GM18526 (cell line): ENCODE measurements around the gene GAB2.

Source experiments
- POLR2A ChIP-seq: IDR thresholded peaks from 3 replicates; pipeline ENCODE4 v1.6.1; 2011; ENCODE audit not compliant: insufficient read length; ENCODE audit errors: extremely low read depth

GAB2 gene

DNA sequence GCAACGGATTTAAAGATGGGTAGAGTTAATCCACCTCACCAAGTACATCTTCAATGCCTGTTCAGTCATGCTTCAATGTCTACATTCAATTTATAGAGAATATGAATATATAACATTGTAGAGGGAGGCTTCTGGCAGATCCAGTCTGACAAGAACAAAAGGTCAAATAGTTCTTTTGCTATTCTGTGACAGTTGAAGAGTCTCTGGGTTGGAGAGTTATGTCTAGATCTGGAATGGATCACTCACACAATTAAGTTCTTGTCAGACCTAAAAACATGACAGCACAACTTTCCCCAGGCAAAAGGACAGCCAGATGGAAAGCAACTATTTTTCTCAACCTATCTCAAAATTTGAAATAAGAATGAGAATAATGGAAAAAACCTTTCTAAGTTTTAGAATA is 15.3 kb upstream of the GAB2 start:
- no peak for TF ChIP-seq POLR2A

- TF ChIP-seq POLR2A, result no peak
Observed at GRCh38 chr11:78432058-78432515, 14.5 kb upstream of the GAB2 start.

DNA sequence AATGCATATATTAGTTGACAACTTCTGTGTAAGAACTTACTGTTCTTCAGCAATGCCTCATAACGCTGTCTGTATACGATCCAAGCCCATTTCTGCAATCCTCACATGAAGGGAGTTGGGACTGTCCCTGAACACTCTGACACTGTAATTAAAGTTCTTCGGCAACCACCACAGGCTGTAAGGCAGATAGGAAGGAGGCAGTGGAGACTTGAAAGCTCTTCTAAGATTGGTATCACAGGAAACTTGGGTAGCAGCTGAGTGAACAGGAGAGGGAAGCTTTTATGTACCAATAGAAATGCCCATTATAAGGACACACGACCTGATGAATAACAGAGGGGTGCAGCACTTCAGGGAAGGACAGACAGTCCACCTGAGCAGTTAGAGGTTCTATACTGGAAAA is 12.0 kb upstream of the GAB2 start:
- no peak for TF ChIP-seq POLR2A

GRCh38 chr11:78429209-78429608 is 11.6 kb upstream of the GAB2 start:
- no peak for TF ChIP-seq POLR2A

DNA sequence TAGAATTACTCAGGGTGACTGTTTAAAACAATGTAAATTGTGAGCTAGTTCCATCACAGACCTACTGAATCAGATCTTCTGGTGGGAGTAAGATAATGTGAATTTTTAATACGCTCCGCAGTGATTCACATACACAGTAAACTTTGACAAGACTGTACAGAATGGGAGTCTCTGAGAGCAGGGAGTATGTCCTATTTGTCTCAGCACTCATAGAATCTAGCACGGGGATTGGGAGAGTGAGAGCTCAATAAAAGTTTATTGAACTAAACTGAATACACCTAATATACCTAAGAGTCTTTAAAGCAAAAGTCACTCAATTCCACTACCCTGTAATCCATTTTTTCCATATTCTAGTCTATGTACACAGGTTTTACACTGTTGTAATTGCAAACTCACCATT is 11.2 kb upstream of the GAB2 start:
- TF ChIP-seq POLR2A, result no peak

- TF ChIP-seq POLR2A, result no peak
Observed at GRCh38 chr11:78428266-78428636, 10.6 kb upstream of the GAB2 start.

DNA sequence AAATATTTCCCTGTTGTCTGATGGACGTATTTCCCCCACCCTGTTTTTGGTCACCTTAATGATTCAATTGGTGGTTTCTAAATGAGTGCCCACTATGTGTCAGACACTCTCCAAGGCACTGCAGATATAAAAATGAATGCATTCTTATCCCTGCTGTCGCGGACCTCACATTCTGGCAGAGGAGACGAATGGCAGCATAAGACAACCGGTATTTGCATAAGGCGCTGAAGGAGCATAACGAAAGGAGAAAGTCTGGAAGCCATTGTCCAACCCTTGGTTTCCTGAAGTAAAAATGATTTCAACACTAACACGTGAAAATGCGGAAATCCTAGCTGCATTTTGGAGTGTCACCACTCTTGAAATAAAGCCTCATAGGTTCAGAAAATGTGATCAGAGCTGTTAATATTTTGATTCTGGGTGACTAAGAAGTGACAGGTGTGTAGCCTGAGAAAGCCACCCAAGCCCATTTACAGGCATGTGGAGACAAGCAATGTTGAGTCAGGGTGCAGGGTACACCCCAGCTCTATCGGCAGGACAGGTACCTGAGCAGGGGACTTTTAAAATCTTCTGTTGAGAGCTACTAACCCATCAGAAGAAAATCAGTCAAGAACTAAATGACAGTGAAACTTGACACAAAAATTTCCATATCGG is 10.1 kb upstream of the GAB2 start:
- TF ChIP-seq POLR2A, result no peak

DNA sequence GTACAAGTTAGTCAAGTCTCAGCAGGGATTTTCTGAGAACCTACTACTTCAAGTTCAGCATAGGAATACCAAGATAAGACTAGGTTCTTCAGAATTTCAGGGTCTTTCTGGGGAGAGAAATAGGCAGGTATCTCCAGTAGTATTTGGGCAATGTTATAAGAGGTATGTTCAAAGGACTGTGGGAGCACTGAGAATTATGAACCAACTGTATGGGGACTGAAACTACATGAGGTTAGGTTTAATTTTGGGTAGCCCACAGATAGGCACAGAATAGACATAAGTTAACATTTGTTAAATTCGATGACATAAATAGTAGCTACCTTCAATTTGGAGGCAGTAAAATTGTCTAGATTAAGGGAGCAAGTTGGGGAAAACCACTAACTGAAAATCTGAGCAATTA is 9.2 kb upstream of the GAB2 start:
- TF ChIP-seq POLR2A, result no peak

GRCh38 chr11:78425399-78426070 is 7.9 kb upstream of the GAB2 start:
- TF ChIP-seq POLR2A, result no peak

DNA sequence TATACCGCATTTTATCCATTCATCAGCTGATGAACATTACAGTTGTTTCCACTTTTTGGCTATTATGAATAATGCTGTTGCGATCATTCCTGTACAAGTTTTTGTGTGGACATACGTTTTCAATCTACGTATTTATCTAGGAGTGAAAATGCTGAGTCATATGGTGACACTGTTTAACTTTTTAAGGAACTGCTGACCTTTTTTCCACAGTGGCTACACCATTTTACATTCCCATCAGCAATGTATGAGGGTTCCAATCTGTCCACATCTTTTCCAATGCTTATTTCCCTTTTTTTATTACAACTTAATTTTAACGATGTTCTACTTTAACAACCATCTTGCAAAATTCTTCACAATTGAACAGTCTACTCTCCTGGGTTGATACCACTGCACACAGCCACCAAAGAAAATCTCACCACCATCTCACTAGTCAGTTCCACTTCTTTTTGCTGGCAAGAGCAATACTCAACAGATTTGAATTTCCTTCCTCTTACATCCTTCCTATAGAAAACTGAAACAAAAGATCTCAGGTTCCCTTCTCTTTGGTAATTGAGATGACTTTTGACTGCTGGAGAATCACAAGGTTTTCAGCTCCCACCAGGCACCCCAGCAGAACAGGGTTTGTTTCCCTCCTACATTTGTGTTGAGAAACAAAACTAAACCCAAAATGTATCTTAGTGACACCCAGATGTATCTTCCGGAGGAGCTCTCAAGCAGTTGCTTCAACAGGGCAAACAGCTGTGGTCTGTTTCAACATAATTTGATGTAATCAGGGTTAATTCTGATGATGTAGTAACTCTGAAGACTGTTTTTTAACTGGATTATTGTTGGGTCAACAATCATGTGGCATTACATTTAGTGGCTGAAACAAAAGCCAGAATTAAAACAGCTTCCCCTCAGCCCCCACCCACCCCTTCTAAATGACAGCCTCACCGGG is 7.0 kb upstream of the GAB2 start:
- no peak for TF ChIP-seq POLR2A

DNA sequence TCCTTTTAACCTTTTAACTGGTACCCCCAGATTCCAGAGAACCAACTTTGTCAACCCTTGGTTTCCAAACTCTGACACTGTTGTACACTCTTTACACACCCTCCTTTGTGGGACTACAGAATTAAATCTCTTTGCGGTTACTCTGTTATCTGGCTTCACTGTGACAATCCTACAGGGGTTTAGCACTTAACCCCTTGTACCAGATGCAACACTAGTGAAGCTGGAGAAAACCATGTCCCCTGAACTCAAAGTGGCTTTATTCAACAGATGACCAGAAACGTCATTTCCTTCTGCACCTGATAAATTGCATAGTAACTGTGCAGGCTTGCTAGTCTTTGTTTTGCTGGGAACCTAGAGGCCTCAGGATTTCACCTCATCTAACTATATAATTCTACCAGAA is 5.6 kb upstream of the GAB2 start:
- no peak for TF ChIP-seq POLR2A

DNA sequence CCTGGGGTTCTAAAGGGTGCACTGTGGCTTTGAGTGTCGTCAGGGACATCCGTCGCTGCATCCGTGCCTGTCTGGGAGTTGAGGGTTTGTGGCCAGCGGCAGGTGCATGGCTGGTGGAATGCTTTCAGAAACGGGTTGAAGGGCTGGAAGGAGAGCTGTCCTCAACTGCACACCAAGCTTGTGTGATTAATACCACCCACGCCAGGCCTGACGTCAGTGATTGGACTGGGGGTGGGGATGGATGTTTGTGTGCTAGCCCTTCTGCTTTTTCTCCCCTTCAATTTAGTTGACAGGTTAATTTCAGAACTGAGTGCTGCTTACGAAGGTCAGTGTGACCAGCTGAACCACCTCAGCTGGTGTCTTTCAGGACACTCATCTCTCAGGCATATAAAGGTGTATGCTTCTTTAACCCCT is 3.2 kb upstream of the GAB2 start:
- TF ChIP-seq POLR2A, result no peak

DNA sequence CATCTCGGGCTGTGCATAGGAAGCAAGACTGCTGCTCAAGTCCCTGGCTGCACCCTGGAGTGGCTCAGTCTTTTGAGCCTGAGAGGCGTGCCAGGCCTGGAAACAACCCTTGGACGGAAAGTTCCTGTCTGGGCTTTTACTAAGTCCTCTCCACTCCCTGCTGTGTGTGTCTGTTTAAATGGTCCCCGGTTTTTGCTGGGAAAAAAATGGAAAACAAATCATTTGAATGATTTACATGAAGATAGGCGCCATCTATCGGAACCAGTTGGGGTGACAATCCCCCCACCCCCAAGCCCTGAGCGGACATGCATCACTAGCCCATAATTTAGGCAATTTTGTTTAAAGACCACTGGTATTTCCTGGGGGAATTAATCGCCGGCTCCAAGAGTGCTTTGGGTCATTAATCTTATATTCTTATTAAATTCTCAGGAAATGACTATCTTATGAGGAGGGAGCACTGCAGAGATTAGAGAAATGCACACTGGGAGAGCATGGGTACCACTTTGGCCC is 2.7 kb upstream of the GAB2 start:
- no peak for TF ChIP-seq POLR2A

- TF ChIP-seq POLR2A, result no peak
Observed at GRCh38 chr11:78419327-78419726, 1.7 kb upstream of the GAB2 start.

DNA sequence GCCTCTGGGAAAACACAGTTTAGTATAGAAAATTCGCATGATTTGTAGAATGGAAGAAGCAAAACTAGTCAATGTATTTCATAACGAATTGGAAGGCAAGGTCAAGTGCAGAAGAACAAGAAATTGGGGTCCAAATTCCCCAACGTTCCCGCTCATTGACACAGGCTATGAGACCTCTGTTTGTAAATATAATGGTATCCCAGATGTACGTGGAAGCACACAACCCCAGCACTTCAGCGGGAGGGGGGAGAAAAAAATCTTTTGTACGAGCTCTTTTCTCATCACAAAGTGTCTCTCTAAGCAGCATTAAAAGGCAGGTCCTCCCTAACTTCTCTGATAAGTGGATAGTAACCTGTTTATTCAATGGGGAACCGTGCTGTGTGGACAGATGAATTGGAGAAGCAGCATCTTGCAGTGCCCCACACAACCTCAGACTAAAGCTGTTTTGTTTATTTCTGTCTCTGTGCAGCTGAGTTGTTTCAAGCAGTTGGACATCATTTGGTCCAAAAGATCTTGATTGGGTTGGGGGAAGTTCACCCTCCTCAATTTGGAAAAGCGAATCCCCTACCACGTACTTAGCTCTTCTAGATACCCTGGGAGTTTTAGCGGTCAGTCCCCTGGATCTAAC is 1.1 kb upstream of the GAB2 start:
- TF ChIP-seq POLR2A, result no peak
